AG09309 (cell line): ENCODE measurements around the gene GRIK1.

Experiments used
- DNase-seq: peaks from one replicate; pipeline ENCODE4 v3.0.0-alpha.2; 2010; ENCODE audit warnings: low read depth
- H3K4me3 ChIP-seq: 2 replicates; pipeline ENCODE4 v1.5.1; 2011; ENCODE audit warnings: mild to moderate bottlenecking, low read depth, low read length, moderate library complexity; ENCODE audit not compliant: control insufficient read depth
- TF ChIP-seq, protein P1 (sequence below): IDR thresholded peaks from 2 replicates; pipeline ENCODE4 v1.5.1; 2011; ENCODE audit warnings: mild to moderate bottlenecking, low read depth, low read length, inconsistent platforms; ENCODE audit not compliant: insufficient read depth, control insufficient read depth; ENCODE audit errors: missing control alignments

GRIK1 gene

GRCh38 chr21:29717659-29718058 is 222.1 kb downstream of the GRIK1 start:
- DNase-seq, result no peak
- no peak overlapping the region for H3K4me3 ChIP-seq
- TF ChIP-seq, protein P1, sequence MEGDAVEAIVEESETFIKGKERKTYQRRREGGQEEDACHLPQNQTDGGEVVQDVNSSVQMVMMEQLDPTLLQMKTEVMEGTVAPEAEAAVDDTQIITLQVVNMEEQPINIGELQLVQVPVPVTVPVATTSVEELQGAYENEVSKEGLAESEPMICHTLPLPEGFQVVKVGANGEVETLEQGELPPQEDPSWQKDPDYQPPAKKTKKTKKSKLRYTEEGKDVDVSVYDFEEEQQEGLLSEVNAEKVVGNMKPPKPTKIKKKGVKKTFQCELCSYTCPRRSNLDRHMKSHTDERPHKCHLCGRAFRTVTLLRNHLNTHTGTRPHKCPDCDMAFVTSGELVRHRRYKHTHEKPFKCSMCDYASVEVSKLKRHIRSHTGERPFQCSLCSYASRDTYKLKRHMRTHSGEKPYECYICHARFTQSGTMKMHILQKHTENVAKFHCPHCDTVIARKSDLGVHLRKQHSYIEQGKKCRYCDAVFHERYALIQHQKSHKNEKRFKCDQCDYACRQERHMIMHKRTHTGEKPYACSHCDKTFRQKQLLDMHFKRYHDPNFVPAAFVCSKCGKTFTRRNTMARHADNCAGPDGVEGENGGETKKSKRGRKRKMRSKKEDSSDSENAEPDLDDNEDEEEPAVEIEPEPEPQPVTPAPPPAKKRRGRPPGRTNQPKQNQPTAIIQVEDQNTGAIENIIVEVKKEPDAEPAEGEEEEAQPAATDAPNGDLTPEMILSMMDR, result no peak

GRCh38 chr21:29716753-29717152 is 223.0 kb downstream of the GRIK1 start:
- DNase-seq, result no peak
- no peak overlapping the region for H3K4me3 ChIP-seq
- TF ChIP-seq, protein P1, result no peak

DNA sequence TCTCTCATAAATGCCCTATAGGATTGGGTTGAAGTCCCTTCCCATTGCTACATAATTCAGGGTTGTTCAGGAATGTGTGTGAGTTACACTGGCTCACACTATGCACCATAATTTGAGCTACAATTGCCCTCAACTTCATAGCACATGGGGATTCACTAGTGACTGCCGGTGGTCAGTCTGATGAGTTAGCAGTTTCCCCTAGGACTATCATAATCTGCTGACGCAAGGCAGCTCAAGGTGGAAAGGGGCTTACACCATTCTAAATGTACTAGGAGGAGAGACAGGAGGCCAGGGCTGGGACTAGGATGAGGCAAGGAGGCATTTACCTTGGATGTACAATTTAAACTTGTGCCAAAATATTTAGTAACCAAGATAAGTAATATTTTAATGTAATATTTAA is 224.7 kb downstream of the GRIK1 start:
- no peak for DNase-seq
- H3K4me3 ChIP-seq, result no peak overlapping the region
- TF ChIP-seq, protein P1, result no peak

- DNase-seq, result no peak
- H3K4me3 ChIP-seq, result no peak overlapping the region
- TF ChIP-seq, protein P1, result no peak
Observed at GRCh38 chr21:29712818-29713217, 227.0 kb downstream of the GRIK1 start.

- no peak overlapping the region for H3K4me3 ChIP-seq
- TF ChIP-seq, protein P1, result no peak
- no peak for DNase-seq
Observed at GRCh38 chr21:29711236-29711635, 228.6 kb downstream of the GRIK1 start.

DNA sequence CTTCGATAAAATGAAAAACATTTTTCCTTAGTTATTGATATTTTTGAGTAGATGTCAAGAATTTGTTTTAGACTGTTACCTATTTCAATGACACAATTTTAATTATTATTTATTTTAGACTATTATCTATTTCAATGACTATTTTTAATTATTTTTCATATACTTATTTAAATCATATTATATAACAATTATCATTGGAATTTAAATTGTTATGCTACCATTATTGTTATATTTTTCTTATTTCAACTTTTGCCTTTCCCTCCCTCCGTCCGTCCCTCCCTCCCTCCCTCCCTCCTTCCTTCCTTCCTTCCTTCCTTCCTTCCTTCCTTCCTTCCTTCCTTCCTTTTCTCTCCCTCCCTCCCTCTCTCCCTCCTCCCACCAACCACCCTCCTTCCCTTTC is 229.3 kb downstream of the GRIK1 start:
- TF ChIP-seq, protein P1, result no peak
- DNase-seq, result no peak
- no peak overlapping the region for H3K4me3 ChIP-seq

GRCh38 chr21:29708401-29708800 is 231.4 kb downstream of the GRIK1 start:
- TF ChIP-seq, protein P1, result no peak
- H3K4me3 ChIP-seq, result no peak overlapping the region
- DNase-seq, result no peak
